KMS-11 (cell line): ENCODE results near the gene RUSC1.
A peak's percentile ranks its signal among the peaks of the same experiment; 100 is the strongest.

Experiments used
- H2AFZ ChIP-seq: fragments of 200-600 bp; sonication (generic); 2 replicates; pipeline ENCODE4 v1.6.1; 2016; ENCODE audit warnings: antibody characterized with exemption, mixed run types, low read depth
- H3K27ac ChIP-seq: fragments of 200-600 bp; sonication (generic); 2 replicates; pipeline ENCODE4 v1.6.1; 2016; ENCODE audit warnings: mild to moderate bottlenecking, mixed run types
- H3K27me3 ChIP-seq: fragments of 200-600 bp; sonication (generic); 2 replicates; pipeline ENCODE4 v1.6.1; 2017; ENCODE audit warnings: mild to moderate bottlenecking, low read depth, mixed run types, moderate library complexity; ENCODE audit not compliant: insufficient read depth
- H3K36me3 ChIP-seq: fragments of 200-600 bp; sonication (generic); 2 replicates; pipeline ENCODE4 v1.6.1; 2017; ENCODE audit warnings: mild to moderate bottlenecking, mixed run types; ENCODE audit not compliant: insufficient read depth
- H3K4me1 ChIP-seq: fragments of 200-600 bp; sonication (generic); 2 replicates; pipeline ENCODE4 v1.6.1; 2016; ENCODE audit warnings: mild to moderate bottlenecking, low read depth, mixed run types; ENCODE audit not compliant: poor library complexity, severe bottlenecking
- H3K4me2 ChIP-seq: fragments of 200-600 bp; sonication (generic); 2 replicates; pipeline ENCODE4 v1.7.0; 2016; ENCODE audit warnings: mild to moderate bottlenecking, mixed run types
- H3K4me3 ChIP-seq: fragments of 200-600 bp; sonication (generic); IDR thresholded peaks from 2 replicates; pipeline ENCODE4 v1.6.1; 2017; ENCODE audit warnings: low read depth, low read length, mixed read lengths; ENCODE audit not compliant: insufficient read depth
- H3K79me2 ChIP-seq: fragments of 200-600 bp; sonication (generic); 2 replicates; pipeline ENCODE4 v1.6.1; 2016; ENCODE audit warnings: low read depth, mixed run types; ENCODE audit not compliant: insufficient read depth
- H3K9ac ChIP-seq: fragments of 200-600 bp; sonication (generic); 2 replicates; pipeline ENCODE4 v1.6.1; 2016; ENCODE audit warnings: mild to moderate bottlenecking, mixed run types
- H4K20me1 ChIP-seq: fragments of 200-600 bp; sonication (generic); 2 replicates; pipeline ENCODE4 v1.6.1; 2016; ENCODE audit warnings: mild to moderate bottlenecking, mixed run types; ENCODE audit not compliant: insufficient read depth
- TF ChIP-seq, protein P1 (sequence below): fragments of 200-600 bp; sonication (generic); conservative IDR thresholded peaks from 2 replicates; pipeline ENCODE4 v1.6.1; 2017; ENCODE audit warnings: low read depth, mild to moderate bottlenecking, antibody characterized with exemption, low read length, moderate library complexity, mixed read lengths

Gene RUSC1

DNA sequence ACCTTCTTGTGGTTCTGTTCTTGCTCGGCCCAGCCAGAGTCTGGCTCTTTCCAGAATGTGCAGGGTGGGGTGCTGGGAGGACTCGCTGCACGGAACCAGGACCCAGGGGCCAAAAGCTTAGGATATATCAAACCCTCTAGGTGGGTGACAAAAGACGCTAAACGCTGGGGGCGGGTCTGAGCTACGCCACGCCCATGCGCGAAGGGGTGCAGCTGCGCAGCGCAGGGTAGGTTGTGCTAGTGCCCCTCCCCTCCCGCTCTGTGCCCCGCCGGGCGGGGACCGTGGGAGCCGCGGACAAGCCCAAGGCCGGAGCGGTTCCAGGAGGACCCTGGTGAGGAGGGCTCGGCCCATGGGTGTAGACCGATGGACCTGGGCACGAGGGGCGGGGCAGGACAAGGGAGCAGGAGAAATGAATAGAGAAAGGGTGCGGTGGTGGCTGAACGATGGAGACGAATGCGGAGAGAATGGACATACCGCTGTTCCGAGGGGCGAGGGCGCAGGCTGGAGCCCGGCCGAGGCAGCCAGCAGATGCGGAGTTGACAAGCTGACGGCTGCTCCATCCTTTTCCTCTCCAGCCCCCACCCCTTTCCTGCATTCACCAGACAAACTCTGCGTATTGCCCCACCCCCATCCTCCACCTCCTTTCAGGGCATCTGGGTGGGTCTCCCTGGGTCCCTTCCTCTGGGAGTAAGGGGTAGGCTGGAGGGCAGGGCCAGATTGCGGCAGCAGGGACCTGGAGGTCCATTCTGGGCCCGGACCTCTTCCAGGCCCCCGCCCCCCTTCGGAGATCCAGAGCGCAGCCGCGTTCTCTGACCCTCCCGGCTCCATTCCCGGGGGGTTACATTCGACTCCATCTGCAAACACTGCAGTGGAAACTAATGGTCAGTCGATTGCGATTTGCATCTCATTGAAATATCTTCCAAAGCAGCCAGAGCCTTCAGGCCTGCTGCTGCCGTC, at the start of gene RUSC1:
Gene RUSC1 (plus strand): TSS at position 234 of the 957 bp plus-strand sequence. CDS start 880 bp downstream, outside the sequence.
- Histone ChIP-seq H3K9ac (no peak within 1 kb of the TSS), H3K79me2 (no peaks in the 10 kb centered on the region), H2AFZ (no peak within 1 kb of the TSS), H4K20me1 (no peaks in the 10 kb centered on the region), H3K4me3 (no peak within 1 kb of the TSS), H3K27me3 (no peaks in the 10 kb centered on the region), H3K4me1 (peaks cover 11% of the 10 kb centered on the region), H3K36me3 (no peaks in the 10 kb centered on the region), H3K4me2 (no peak within 1 kb of the TSS), H3K27ac (no peak within 1 kb of the TSS)
- TF ChIP-seq, protein P1, sequence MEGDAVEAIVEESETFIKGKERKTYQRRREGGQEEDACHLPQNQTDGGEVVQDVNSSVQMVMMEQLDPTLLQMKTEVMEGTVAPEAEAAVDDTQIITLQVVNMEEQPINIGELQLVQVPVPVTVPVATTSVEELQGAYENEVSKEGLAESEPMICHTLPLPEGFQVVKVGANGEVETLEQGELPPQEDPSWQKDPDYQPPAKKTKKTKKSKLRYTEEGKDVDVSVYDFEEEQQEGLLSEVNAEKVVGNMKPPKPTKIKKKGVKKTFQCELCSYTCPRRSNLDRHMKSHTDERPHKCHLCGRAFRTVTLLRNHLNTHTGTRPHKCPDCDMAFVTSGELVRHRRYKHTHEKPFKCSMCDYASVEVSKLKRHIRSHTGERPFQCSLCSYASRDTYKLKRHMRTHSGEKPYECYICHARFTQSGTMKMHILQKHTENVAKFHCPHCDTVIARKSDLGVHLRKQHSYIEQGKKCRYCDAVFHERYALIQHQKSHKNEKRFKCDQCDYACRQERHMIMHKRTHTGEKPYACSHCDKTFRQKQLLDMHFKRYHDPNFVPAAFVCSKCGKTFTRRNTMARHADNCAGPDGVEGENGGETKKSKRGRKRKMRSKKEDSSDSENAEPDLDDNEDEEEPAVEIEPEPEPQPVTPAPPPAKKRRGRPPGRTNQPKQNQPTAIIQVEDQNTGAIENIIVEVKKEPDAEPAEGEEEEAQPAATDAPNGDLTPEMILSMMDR = no peak

DNA sequence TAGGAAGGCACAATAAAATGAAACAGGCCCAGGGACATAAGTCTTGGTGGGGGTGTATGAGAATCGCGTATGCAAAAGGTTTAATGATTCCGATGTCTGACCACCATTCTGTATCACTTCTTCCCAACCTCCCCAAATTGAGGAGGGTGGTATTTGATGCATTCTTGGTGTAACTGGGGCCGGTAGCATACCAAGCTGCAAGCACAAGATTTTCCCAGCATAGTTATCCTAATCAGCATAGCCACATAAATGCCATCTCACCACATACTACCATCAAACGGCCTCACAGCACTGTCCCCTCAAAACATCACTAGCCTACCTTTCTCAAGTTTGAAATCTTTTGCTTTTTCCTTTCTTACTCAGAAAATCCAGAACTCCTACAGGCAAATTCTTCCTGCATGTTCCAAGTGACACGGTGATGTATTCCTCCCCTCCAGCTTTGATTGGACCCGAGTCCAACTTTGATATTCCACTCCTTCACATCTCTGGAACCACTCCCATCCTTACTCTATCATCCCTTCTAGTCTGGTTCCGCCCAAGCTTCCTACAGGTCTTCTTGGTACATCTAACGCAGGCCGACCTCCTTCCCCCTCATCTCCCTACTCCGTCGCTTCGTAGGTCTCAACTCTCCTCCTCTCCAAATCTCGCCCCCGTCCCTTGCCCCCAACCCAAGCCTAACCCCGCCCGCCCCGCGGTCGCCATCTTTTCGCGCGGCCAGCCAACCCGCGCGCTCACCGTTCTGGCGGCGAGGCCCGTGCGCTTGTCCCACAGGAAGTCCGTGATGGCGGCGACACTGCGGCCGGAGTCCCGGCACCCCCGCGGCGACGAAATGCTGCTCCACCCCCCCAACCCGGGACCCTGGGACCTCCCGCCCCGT, 48.0 kb upstream of the RUSC1 start:
- H3K27ac ChIP-seq = peak overlapping the region; percentile 26
- H2AFZ ChIP-seq = peak overlapping the region; percentile 57

DNA sequence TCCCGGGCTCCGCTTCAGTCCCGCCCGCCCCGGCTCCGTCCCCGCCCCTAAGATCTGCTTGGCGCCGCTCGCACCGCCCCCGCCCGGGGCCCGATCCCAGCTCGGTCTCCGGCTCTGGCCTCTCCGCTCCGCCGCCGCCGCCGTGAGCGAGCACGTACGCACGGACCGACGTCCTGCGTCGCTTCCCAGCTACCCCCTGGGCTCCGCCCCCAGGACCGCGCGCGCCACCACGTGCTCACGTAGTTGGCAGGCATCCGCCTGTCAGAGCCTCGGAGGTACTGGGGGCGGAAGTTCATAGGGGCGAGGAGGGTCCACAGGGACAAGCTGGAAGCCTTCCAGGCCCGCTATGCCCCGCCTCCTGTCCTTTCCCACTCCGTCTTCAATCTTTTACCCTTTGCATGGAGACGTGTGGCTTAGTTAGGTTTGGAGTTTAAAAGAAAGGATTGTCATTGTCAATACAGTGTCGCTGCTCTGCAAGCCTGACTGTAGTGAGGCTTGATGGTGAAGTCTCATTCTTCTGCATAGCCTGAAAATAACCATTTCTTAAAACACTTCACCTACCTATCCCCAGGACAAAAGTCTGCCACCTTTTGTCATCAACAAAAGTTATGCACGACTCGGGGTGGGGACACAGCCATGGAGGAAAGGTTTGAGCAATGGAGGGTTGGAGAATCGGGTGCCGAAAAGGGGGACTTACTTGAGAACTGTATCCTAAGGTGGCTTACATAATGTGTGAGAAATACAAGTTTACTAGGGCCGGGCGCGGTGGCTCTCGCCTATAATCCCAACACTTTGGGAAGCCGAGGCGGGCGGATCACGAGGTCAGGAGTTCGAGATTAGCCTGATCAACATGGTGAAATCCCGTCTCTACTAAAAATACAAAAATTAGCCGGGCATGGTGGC, 47.1 kb upstream of the RUSC1 start, which contains the start of gene CLK2:
Gene CLK2 (minus strand): TSS at position 162 of the 903 bp plus-strand sequence. CDS start 2,527 bp downstream, outside the sequence.
- Histone ChIP-seq H3K9ac (peak within 1 kb of the TSS; percentile 60), H3K79me2 (peaks cover 32% of the 10 kb centered on the region)

More for the DNA sequence above, 48.0 kb upstream of the RUSC1 start:
- H3K9ac ChIP-seq = peak overlapping the region; percentile 60
- TF ChIP-seq, protein P1 = no peak
- no peaks in the 10 kb centered on the region for H3K27me3 ChIP-seq
- peak overlapping the region; percentile 98 for H3K4me3 ChIP-seq
- H4K20me1 ChIP-seq = no peaks in the 10 kb centered on the region
- peaks cover 32% of the 10 kb centered on the region for H3K79me2 ChIP-seq
- H3K36me3 ChIP-seq = peaks cover 28% of the 10 kb centered on the region; the same call in 1 of the 2 replicates
- H3K4me1 ChIP-seq = peaks cover 27% of the 10 kb centered on the region
- H3K4me2 ChIP-seq = peak overlapping the region; percentile 74

More for the DNA sequence above, 47.1 kb upstream of the RUSC1 start, which contains the start of gene CLK2:
- TF ChIP-seq, protein P1 = 0 out of 2 replicates have a peak, but pooled peaks have one; percentile 21
- Histone ChIP-seq H3K27me3 (no peaks in the 10 kb centered on the region), H3K4me3 (peak within 1 kb of the TSS; percentile 98), H3K4me1 (peaks cover 35% of the 10 kb centered on the region), H3K4me2 (peak within 1 kb of the TSS; percentile 74), H3K36me3 (peaks cover 21% of the 10 kb centered on the region; the same call in 1 of the 2 replicates), H3K27ac (peak within 1 kb of the TSS; percentile 26), H4K20me1 (no peaks in the 10 kb centered on the region), H2AFZ (peak within 1 kb of the TSS; percentile 57)
